ENCODE results near the gene SND1. TPM values are rescaled to one million over a fixed set of nuclear protein-coding genes. Genes with fewer than 3 reads are reported as not detected.

Gene SND1
- total RNA-seq, 1 experiment from 2014 or later: 218 TPM

- Mint-ChIP-seq H3K27me3 (ENCODE audit: low read depth) (no peaks in the 10 kb centered on the region; the same call in 1 of the 2 replicates), H3K27ac (no peak overlapping the region), H3K9me3 (no peaks in the 10 kb centered on the region), H3K4me3 (no peak overlapping the region), H3K36me3 (ENCODE audit: insufficient read depth in 1 of 3, low read depth in 3 of 3) (peaks cover 0 to 8% (median 4%) of the 10 kb centered on the region in 3 experiments; a peak in 3 of 7 replicates), H3K4me1 (peaks cover 34 to 37% of the 10 kb centered on the region in 2 experiments)
- no peak overlapping the region for H2AK5ac ChIP-seq (ENCODE audit: insufficient read length, low read length)
- H4K5ac ChIP-seq (ENCODE audit: insufficient read length, low read depth, low read length): no peak overlapping the region
- H3K9ac ChIP-seq (ENCODE audit: extremely low read depth, insufficient read length, low read length): no peak overlapping the region
- no peaks in the 10 kb centered on the region for H3K23me2 ChIP-seq (ENCODE audit: insufficient read length, low read depth, low read length, poor library complexity, severe bottlenecking)
- H3K4me1 ChIP-seq (ENCODE audit: insufficient read depth, low read length): no peaks in the 10 kb centered on the region
- no peak overlapping the region for H2BK12ac ChIP-seq (ENCODE audit: insufficient read length, low read depth, low read length)
- H3K23ac ChIP-seq (ENCODE audit: insufficient read length, low read depth, low read length): no peak overlapping the region
- no peak overlapping the region for H3K14ac ChIP-seq (ENCODE audit: insufficient read depth, low read length)
- no peak for DNase-seq
- no peak overlapping the region for H3K27ac ChIP-seq (ENCODE audit: insufficient read length, low read depth, low read length)
- H3K9me3 ChIP-seq (ENCODE audit: control insufficient read depth, low read depth, low read length): no peaks in the 10 kb centered on the region
- H3K18ac ChIP-seq (ENCODE audit: insufficient read length, low read depth, low read length): no peak overlapping the region
- no peak overlapping the region for H2BK15ac ChIP-seq (ENCODE audit: low read depth, low read length)
- peaks cover 3% of the 10 kb centered on the region; the same call in 1 of the 2 replicates for H3K79me2 ChIP-seq (ENCODE audit: insufficient read depth, low read length)
- no peak overlapping the region for H4K8ac ChIP-seq (replicated peaks; ENCODE audit: insufficient read length, low read depth, low read length)
- WGBS (ENCODE audit: extremely low coverage, insufficient read length, low lambda C conversion rate): no CpG with 5 or more reads among the region's 3 CpGs
- no peaks in the 10 kb centered on the region for H3K27me3 ChIP-seq (ENCODE audit: insufficient read depth, low read length)
- no peak overlapping the region for H2BK120ac ChIP-seq (ENCODE audit: low read depth, low read length, poor library complexity, severe bottlenecking)
- no peak overlapping the region for H3K4me2 ChIP-seq (ENCODE audit: insufficient read depth, insufficient read length, low read length)
- H2BK5ac ChIP-seq (ENCODE audit: insufficient read length, low read length): no peak overlapping the region
- H3K4ac ChIP-seq (ENCODE audit: low read depth, low read length): no peak overlapping the region
- no peaks in the 10 kb centered on the region for H4K20me1 ChIP-seq (ENCODE audit: control insufficient read depth, insufficient read depth, insufficient read length)
- H3K79me1 ChIP-seq (ENCODE audit: insufficient read depth, low read depth, low read length, poor library complexity, severe bottlenecking): no peaks in the 10 kb centered on the region
- no peak for TF ChIP-seq CTCF (conservative IDR thresholded peaks at IDR 0.05)
- H4K91ac ChIP-seq (ENCODE audit: insufficient read length, low read depth, low read length): no peak overlapping the region
- no peak overlapping the region for H3K56ac ChIP-seq (ENCODE audit: insufficient read length, low read depth, low read length)
- no peak overlapping the region for H3T11ph ChIP-seq (ENCODE audit: low read length)
- no peak overlapping the region for H2AFZ ChIP-seq (ENCODE audit: low read length)
- H2BK20ac ChIP-seq (ENCODE audit: low read depth, low read length, poor library complexity, severe bottlenecking): no peak overlapping the region
Observed at GRCh38 chr7:127789031-127789430, 137.0 kb downstream of the SND1 start.

All from H9 (cell line).